Measurements from ENCODE around the gene FTO.

The FTO gene

GRCh38 chr16:54185045-54185444 is 481.1 kb downstream of the FTO start:
- no peak for TF ChIP-seq CTCF (IDR thresholded peaks at IDR 0.05; ENCODE audit: low read depth, low read length, missing control alignments)
- DNase-seq (ENCODE audit: extremely low read depth, low read depth), result no peak
- H3K4me3 ChIP-seq (replicated peaks; ENCODE audit: low read depth, low read length), result no peak overlapping the region

- TF ChIP-seq CTCF (IDR thresholded peaks at IDR 0.05; ENCODE audit: low read depth, low read length, missing control alignments), result no peak
- H3K4me3 ChIP-seq (replicated peaks; ENCODE audit: low read depth, low read length), result no peak overlapping the region
- no peak for DNase-seq (ENCODE audit: extremely low read depth, low read depth)
Measured at GRCh38 chr16:54191163-54191562, 487.2 kb downstream of the FTO start.

- DNase-seq (ENCODE audit: extremely low read depth, low read depth), result no peak
- TF ChIP-seq CTCF (IDR thresholded peaks at IDR 0.05; ENCODE audit: low read depth, low read length, missing control alignments), result no peak
- no peak overlapping the region for H3K4me3 ChIP-seq (replicated peaks; ENCODE audit: low read depth, low read length)
Measured at GRCh38 chr16:54191592-54191991, 487.6 kb downstream of the FTO start.

GRCh38 chr16:54193013-54193664 is 489.2 kb downstream of the FTO start:
- no peak for DNase-seq (ENCODE audit: extremely low read depth, low read depth)
- TF ChIP-seq CTCF (IDR thresholded peaks at IDR 0.05; ENCODE audit: low read depth, low read length, missing control alignments), result no peak
- H3K4me3 ChIP-seq (replicated peaks; ENCODE audit: low read depth, low read length), result no peak overlapping the region

- TF ChIP-seq CTCF (IDR thresholded peaks at IDR 0.05; ENCODE audit: low read depth, low read length, missing control alignments), result peak; percentile 89
- DNase-seq (ENCODE audit: extremely low read depth, low read depth), result peak; percentile 38
- H3K4me3 ChIP-seq (replicated peaks; ENCODE audit: low read depth, low read length), result no peak overlapping the region
Measured at GRCh38 chr16:54193665-54194333, 489.8 kb downstream of the FTO start.

- H3K4me3 ChIP-seq (replicated peaks; ENCODE audit: low read depth, low read length), result no peak overlapping the region
- DNase-seq (ENCODE audit: extremely low read depth, low read depth), result no peak
- no peak for TF ChIP-seq CTCF (IDR thresholded peaks at IDR 0.05; ENCODE audit: low read depth, low read length, missing control alignments)
Measured at GRCh38 chr16:54194334-54194743, 490.4 kb downstream of the FTO start.

Data from HFF-Myc (cell line).